HepG2 (cell line): ENCODE results near the gene KCNAB1.
"Not testable (repeated sequence)": the region's sequence is repeated elsewhere in the genome, so short reads cannot be mapped to it uniquely, and the experiment has no call there.

Experiments
- BCL6 ChIP-seq: IDR thresholded peaks from 2 replicates; pipeline ENCODE4 v1.6.1; 2016; ENCODE audit warnings: missing genetic modification reagents, missing compliant biosample characterization
- CENPT ChIP-seq: sonication (generic); formaldehyde crosslinking; IDR thresholded peaks from 2 replicates; pipeline ENCODE4 v1.8.0; 2022; ENCODE audit warnings: low read depth, mild to moderate bottlenecking, moderate library complexity, missing genetic modification reagents
- EZH2 ChIP-seq: conservative IDR thresholded peaks from 2 replicates; pipeline ENCODE4 v1.6.1; 2012; ENCODE audit warnings: mild to moderate bottlenecking, low read depth, low read length, moderate library complexity
- IRF2 ChIP-seq: IDR thresholded peaks from 2 replicates; pipeline ENCODE4 v1.6.1; 2018; ENCODE audit warnings: missing genetic modification reagents, missing compliant biosample characterization
- POLR2A ChIP-seq, 2 experiments: IDR thresholded peaks; 2 replicates each; pipeline ENCODE4 v1.6.1; 2011; ENCODE audit warnings: low read depth in 2 of 2, low read length in 2 of 2, mild to moderate bottlenecking in 1 of 2, moderate library complexity in 1 of 2; ENCODE audit not compliant: insufficient read depth in 1 of 2
- RFX1 ChIP-seq: fragments of 450-650 bp; IDR thresholded peaks from 2 replicates; pipeline ENCODE4 v1.6.1; 2017
- SRF ChIP-seq: IDR thresholded peaks from 2 replicates; pipeline ENCODE4 v1.6.1; 2011; ENCODE audit warnings: mild to moderate bottlenecking, low read depth, low read length, moderate library complexity
- TCF12 ChIP-seq, 2 experiments: fragments of 450-650 bp in 1 of 2; sonication (generic) in 1 of 2; formaldehyde crosslinking in 1 of 2; IDR thresholded peaks; 2 replicates each; pipeline versions ENCODE4 v1.6.1 to v1.8.0; 2017 to 2022; ENCODE audit warnings: antibody characterized with exemption in 1 of 2, mild to moderate bottlenecking in 1 of 2, missing genetic modification reagents in 1 of 2, moderate library complexity in 1 of 2
- ZFP41 ChIP-seq: sonication (generic); formaldehyde crosslinking; IDR thresholded peaks from 2 replicates; pipeline ENCODE4 v1.4.0; 2020; ENCODE audit warnings: mild to moderate bottlenecking, missing genetic modification reagents, borderline replicate concordance
- ZNF510 ChIP-seq: sonication (generic); formaldehyde crosslinking; IDR thresholded peaks from 2 replicates; pipeline ENCODE4 v1.4.0; 2020; ENCODE audit warnings: low read depth, mild to moderate bottlenecking, missing genetic modification reagents
- TF ChIP-seq, protein P1 (sequence below), 2 experiments: sonication (generic) in 1 of 2; formaldehyde crosslinking in 1 of 2; IDR thresholded peaks; 2 replicates each; pipeline versions ENCODE4 v1.5.1 to v1.6.1; 2011 to 2020; ENCODE audit warnings: borderline replicate concordance in 1 of 2, low read depth in 1 of 2, low read length in 1 of 2, mild to moderate bottlenecking in 1 of 2, missing genetic modification reagents in 1 of 2, moderate library complexity in 1 of 2
- TF ChIP-seq, protein P2 (sequence below), 2 experiments: sonication (generic) in 1 of 2; formaldehyde crosslinking in 1 of 2; IDR thresholded peaks; 2 replicates each; pipeline versions ENCODE4 v1.4.0 to v1.6.1; 2018 to 2020; ENCODE audit warnings: missing genetic modification reagents in 2 of 2, borderline replicate concordance in 1 of 2, low read depth in 1 of 2, mild to moderate bottlenecking in 1 of 2, missing biosample characterization in 1 of 2
- TF ChIP-seq, protein P3 (sequence below): IDR thresholded peaks from 2 replicates; pipeline ENCODE4 v1.6.1; 2018; ENCODE audit warnings: missing genetic modification reagents, mild to moderate bottlenecking, missing compliant biosample characterization

DNA sequence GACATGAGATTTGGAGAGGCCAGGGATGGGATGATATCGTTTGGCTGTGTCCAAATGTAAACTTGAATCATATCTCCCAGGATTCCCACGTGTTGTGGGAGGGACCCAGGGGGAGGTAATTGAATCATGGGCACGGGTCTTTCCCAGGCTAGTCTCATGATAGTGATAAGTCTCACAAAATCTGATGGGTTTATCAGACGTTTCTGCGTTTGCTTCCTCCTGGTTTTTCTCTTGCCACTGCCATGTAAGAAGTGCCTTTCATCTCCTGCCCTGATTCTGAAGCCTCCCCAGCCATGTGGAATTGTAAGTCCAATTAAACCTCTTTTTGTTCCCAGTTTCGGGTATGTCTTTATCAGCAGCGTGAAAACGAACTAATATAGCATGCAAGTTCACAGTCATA is 442.1 kb downstream of the KCNAB1 start:
- TF ChIP-seq CENPT (CRISPR knock-in tag); ZNF510 (CRISPR knock-in tag); ZFP41 (CRISPR knock-in tag); SRF; EZH2; POLR2A (IDR thresholded peaks at IDR 0.05; ENCODE audit: insufficient read depth in 1 of 2, low read depth in 2 of 2, low read length in 2 of 2); IRF2 (CRISPR knock-in tag); TCF12 (IDR thresholded peaks at IDR 0.05); TCF12 (CRISPR knock-in tag; IDR thresholded peaks at IDR 0.05); BCL6 (CRISPR knock-in tag); RFX1: not testable (repeated sequence)
- TF ChIP-seq, protein P1, sequence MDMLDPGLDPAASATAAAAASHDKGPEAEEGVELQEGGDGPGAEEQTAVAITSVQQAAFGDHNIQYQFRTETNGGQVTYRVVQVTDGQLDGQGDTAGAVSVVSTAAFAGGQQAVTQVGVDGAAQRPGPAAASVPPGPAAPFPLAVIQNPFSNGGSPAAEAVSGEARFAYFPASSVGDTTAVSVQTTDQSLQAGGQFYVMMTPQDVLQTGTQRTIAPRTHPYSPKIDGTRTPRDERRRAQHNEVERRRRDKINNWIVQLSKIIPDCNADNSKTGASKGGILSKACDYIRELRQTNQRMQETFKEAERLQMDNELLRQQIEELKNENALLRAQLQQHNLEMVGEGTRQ (IDR thresholded peaks at IDR 0.05; ENCODE audit: low read depth, low read length): not testable (repeated sequence)
- TF ChIP-seq, protein P1 (CRISPR knock-in tag; IDR thresholded peaks at IDR 0.05; ENCODE audit: borderline replicate concordance): not testable (repeated sequence)
- TF ChIP-seq, protein P2, sequence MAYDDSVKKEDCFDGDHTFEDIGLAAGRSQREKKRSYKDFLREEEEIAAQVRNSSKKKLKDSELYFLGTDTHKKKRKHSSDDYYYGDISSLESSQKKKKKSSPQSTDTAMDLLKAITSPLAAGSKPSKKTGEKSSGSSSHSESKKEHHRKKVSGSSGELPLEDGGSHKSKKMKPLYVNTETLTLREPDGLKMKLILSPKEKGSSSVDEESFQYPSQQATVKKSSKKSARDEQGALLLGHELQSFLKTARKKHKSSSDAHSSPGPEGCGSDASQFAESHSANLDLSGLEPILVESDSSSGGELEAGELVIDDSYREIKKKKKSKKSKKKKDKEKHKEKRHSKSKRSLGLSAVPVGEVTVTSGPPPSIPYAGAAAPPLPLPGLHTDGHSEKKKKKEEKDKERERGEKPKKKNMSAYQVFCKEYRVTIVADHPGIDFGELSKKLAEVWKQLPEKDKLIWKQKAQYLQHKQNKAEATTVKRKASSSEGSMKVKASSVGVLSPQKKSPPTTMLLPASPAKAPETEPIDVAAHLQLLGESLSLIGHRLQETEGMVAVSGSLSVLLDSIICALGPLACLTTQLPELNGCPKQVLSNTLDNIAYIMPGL (CRISPR knock-in tag; IDR thresholded peaks at IDR 0.05; ENCODE audit: borderline replicate concordance in 1 of 2, low read depth in 1 of 2): not testable (repeated sequence)
- TF ChIP-seq, protein P3, sequence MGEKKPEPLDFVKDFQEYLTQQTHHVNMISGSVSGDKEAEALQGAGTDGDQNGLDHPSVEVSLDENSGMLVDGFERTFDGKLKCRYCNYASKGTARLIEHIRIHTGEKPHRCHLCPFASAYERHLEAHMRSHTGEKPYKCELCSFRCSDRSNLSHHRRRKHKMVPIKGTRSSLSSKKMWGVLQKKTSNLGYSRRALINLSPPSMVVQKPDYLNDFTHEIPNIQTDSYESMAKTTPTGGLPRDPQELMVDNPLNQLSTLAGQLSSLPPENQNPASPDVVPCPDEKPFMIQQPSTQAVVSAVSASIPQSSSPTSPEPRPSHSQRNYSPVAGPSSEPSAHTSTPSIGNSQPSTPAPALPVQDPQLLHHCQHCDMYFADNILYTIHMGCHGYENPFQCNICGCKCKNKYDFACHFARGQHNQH (CRISPR knock-in tag): not testable (repeated sequence)
